Activated gamma-delta T cell treated with Interleukin-2 at 50 U/mL for 16 hours (primary cell): ENCODE data around the gene DSG3.

ENCODE experiments used
- DNase-seq: peaks from one replicate; pipeline ENCODE4 v3.0.0-alpha.2; 2020

The DSG3 gene

GRCh38 chr18:31447530-31448191 lies at the start of gene DSG3:
Gene DSG3, plus strand, starts transcription at chr18:31447741. Its CDS starts 137 bp downstream, at chr18:31447878.
- DNase-seq = no peak

- no peak for DNase-seq
Measured at GRCh38 chr18:31398191-31398590, 49.4 kb upstream of the DSG3 start.

GRCh38 chr18:31399306-31400032 lies 48.1 kb upstream of the DSG3 start:
- no peak for DNase-seq

- no peak for DNase-seq
Measured at GRCh38 chr18:31401156-31402025, 46.1 kb upstream of the DSG3 start.

- DNase-seq = no peak
Measured at GRCh38 chr18:31402026-31402373, 45.5 kb upstream of the DSG3 start.

GRCh38 chr18:31403409-31403808 lies 44.1 kb upstream of the DSG3 start:
- DNase-seq = no peak

GRCh38 chr18:31407649-31408048 lies 39.9 kb upstream of the DSG3 start:
- DNase-seq = no peak

- DNase-seq = no peak
Measured at GRCh38 chr18:31409276-31409675, 38.3 kb upstream of the DSG3 start.

GRCh38 chr18:31410716-31411483 lies 36.6 kb upstream of the DSG3 start:
- DNase-seq = no peak

- no peak for DNase-seq
Measured at GRCh38 chr18:31413137-31413536, 34.4 kb upstream of the DSG3 start.

- no peak for DNase-seq
Measured at GRCh38 chr18:31417850-31418249, 29.7 kb upstream of the DSG3 start.

- DNase-seq = no peak
Measured at GRCh38 chr18:31419457-31419932, 28.0 kb upstream of the DSG3 start.

GRCh38 chr18:31420032-31420431 lies 27.5 kb upstream of the DSG3 start:
- DNase-seq = no peak

GRCh38 chr18:31420524-31420923 lies 27.0 kb upstream of the DSG3 start:
- DNase-seq = no peak

GRCh38 chr18:31424383-31424988 lies 23.1 kb upstream of the DSG3 start:
- no peak for DNase-seq

- DNase-seq = no peak
Measured at GRCh38 chr18:31426021-31426420, 21.5 kb upstream of the DSG3 start.

- DNase-seq = no peak
Measured at GRCh38 chr18:31426871-31427406, 20.6 kb upstream of the DSG3 start.

- no peak for DNase-seq
Measured at GRCh38 chr18:31428211-31428610, 19.3 kb upstream of the DSG3 start.

GRCh38 chr18:31429623-31430022 lies 17.9 kb upstream of the DSG3 start:
- DNase-seq = no peak

GRCh38 chr18:31430072-31430471 lies 17.5 kb upstream of the DSG3 start:
- no peak for DNase-seq

- DNase-seq = no peak
Measured at GRCh38 chr18:31430554-31430953, 17.0 kb upstream of the DSG3 start.

GRCh38 chr18:31432316-31432715 lies 15.2 kb upstream of the DSG3 start:
- no peak for DNase-seq
